HG03025 (cell line): ENCODE data around the gene FYB2.
A peak's percentile ranks its signal among the peaks of the same experiment; 100 is the strongest.

Experiments used
- ATAC-seq: cut with Tn5 transposase; IDR thresholded peaks from one replicate; pipeline ENCODE4 v1.9.1; 2021; ENCODE audit warnings: mild to moderate bottlenecking, moderate library complexity; ENCODE audit not compliant: unreplicated experiment, low FRiP score

FYB2 gene

GRCh38 chr1:56834137-56834900, 15.1 kb upstream of the FYB2 start:
- no peak for ATAC-seq

- ATAC-seq = no peak
These were observed 13.9 kb upstream of the FYB2 start for GRCh38 chr1:56833088-56833487.

GRCh38 chr1:56831871-56832693, 12.9 kb upstream of the FYB2 start:
- no peak for ATAC-seq

- no peak for ATAC-seq
These were observed 10.8 kb upstream of the FYB2 start for GRCh38 chr1:56830052-56830451.

GRCh38 chr1:56827711-56828110, 8.5 kb upstream of the FYB2 start:
- no peak for ATAC-seq

- ATAC-seq = no peak
These were observed 6.2 kb upstream of the FYB2 start for GRCh38 chr1:56825436-56825835.

GRCh38 chr1:56824938-56825337, 5.7 kb upstream of the FYB2 start:
- ATAC-seq = no peak

GRCh38 chr1:56824271-56824670, 5.1 kb upstream of the FYB2 start:
- no peak for ATAC-seq

GRCh38 chr1:56821462-56821797, 2.2 kb upstream of the FYB2 start:
- ATAC-seq = no peak

- ATAC-seq = peak; percentile 54
These were observed 1.7 kb upstream of the FYB2 start for GRCh38 chr1:56820755-56821461.

- no peak for ATAC-seq
These were observed 1.3 kb downstream of the FYB2 start for GRCh38 chr1:56817716-56818463.

GRCh38 chr1:56816909-56817308, 2.3 kb downstream of the FYB2 start:
- no peak for ATAC-seq

GRCh38 chr1:56816264-56816663, 2.9 kb downstream of the FYB2 start:
- ATAC-seq = no peak

GRCh38 chr1:56814205-56814604, 5.0 kb downstream of the FYB2 start:
- ATAC-seq = no peak

GRCh38 chr1:56811331-56811730, 7.9 kb downstream of the FYB2 start:
- ATAC-seq = no peak

GRCh38 chr1:56808410-56808809, 10.8 kb downstream of the FYB2 start:
- no peak for ATAC-seq

- no peak for ATAC-seq
These were observed 12.4 kb downstream of the FYB2 start for GRCh38 chr1:56806804-56807203.

GRCh38 chr1:56803561-56804156, 15.5 kb downstream of the FYB2 start:
- ATAC-seq = no peak

- ATAC-seq = no peak
These were observed 19.4 kb downstream of the FYB2 start for GRCh38 chr1:56799605-56800400.
